Stimulated activated CD8-positive, alpha-beta memory T cell treated with anti-CD3 and anti-CD28 coated beads, Interleukin-4, amount 100 ng/mL, for 1 hour (primary cell): Measurements from ENCODE around the gene LRRC17.
"Not testable (repeated sequence)": the region's sequence is repeated elsewhere in the genome, so short reads cannot be mapped to it uniquely, and the experiment has no call there.

Source experiments
- DNase-seq, 2 donors: peaks; one replicate each; pipeline ENCODE4 v3.0.0-alpha.2; 2020; ENCODE audit warnings: low read depth in 2 of 2, low spot score in 1 of 2

Gene LRRC17

DNA sequence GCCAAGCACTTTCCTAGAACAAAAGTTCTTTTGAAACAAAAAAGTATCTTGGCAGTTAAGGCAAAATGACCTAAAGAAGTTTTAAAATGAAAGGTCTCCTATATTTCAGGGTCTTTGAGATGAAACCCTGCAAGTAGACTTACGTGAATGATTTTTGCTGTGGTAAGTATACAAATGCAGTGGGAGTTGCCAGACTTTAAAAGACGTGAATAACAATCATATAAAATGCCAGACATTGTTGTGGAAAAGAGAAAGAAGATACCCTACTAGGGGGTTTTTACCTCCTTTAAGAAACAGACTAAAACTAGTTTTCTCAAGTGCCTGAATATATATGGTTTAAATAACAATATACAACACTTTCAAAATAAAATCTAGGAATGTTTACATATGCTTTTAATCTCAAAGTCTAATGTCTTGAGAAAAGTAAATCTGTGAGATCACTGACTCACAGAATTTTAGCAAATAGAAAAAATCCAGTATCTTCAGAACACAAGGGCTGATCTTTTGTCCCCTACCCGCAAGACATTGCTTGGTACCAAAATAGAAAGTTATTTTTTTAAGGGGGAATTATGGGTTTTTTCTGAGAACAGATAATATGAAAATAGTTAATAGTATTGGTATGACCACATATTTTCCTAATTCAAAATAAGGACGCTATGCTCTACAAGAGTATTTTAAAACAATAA, 29.5 kb downstream of the LRRC17 start:
- DNase-seq = no peak

DNA sequence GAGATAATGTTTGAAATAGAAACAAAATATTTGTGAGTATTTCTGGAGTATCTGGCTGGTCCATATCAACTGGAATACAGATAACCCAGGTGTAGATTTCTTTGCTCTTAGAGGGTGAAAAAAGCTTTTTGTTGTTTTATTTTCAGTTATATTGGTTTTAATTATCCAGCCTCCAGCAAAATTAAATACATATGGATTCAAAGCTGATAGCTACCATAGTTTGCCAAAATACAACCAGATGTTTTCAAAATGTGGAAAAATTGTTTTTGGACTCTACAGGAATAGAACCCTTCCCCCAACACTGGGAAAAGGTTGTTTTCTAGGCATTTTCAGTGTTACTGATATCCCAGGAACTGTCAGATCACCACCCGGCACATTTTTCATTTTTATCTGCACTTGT, 30.1 kb downstream of the LRRC17 start:
- DNase-seq = no peak

DNA sequence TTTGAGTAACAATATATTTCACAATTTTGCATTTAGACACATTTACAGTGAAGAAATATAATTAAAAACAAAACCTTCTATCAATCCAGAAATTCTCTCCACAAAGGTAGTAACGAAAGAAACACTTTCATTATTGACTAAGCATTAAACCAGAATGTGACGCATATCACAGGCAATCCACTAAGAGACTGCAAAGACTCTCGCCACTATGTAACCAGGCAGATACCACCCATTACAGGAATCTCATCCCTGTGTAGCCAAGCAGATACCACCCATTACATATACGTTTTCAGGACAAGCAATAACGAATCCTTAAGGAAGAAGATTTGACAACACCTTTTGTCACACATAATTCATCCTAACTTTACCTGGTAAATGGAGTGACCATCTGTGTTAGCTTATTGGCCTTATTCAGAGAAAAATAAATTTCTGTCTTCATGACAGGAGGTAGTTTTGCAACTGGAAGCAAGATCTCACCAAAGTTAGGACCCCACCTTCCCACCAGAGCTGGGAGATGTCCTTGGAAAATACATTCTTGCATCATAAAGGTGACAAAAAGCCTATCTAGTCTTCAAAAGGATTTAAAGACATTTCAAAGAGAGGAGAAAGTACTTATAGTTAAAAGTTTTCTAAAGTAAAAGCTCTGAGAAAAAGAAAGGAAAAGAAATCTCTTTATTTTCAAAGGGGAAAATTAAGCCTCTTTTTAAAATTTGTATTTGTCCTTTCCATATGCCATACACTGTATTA, 30.8 kb downstream of the LRRC17 start:
- DNase-seq = no peak

DNA sequence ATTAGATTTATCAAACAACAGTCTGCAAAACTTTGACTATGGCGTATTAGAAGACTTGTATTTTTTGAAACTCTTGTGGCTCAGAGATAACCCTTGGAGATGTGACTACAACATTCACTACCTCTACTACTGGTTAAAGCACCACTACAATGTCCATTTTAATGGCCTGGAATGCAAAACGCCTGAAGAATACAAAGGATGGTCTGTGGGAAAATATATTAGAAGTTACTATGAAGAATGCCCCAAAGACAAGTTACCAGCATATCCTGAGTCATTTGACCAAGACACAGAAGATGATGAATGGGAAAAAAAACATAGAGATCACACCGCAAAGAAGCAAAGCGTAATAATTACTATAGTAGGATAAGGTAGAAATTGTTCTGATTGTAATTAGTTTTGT, 31.4 kb downstream of the LRRC17 start:
- no peak for DNase-seq

DNA sequence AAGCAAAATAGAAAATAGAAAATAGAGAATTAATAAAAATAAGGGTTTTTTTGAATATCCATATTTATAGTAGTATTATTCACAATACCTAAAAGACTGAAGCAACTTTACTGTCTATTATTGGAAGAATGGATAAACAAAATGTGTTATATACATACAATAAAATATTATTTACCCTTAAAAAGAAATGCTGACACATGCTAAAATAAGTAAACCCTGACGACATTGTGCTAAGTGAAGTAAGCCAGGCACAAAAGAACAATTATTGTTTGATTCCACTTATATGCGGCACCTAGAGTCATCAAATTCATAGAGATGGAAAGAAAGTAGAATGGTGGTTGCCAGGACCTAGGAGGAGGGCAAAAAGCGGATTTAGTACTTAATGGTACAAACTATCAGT, 39.0 kb downstream of the LRRC17 start:
- DNase-seq = no peak

DNA sequence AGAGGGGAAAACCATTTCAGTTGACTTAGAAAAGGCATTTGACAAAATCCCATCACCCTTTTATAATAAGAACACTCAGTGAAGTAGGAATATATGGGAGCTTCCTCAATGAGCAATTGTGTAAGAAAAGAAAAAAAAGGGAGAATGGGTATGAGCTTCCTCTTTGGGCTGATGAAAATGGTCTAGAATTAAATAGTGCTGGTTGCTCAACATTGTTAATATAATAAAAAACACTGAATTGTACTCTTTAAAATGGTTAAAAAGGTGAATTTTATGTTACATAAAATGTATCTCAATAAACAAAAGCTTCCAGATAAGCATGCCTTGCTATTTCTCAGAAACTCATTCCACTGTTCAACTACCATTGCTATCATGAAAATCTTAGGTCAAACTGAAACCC, 40.6 kb downstream of the LRRC17 start:
- DNase-seq = no peak

DNA sequence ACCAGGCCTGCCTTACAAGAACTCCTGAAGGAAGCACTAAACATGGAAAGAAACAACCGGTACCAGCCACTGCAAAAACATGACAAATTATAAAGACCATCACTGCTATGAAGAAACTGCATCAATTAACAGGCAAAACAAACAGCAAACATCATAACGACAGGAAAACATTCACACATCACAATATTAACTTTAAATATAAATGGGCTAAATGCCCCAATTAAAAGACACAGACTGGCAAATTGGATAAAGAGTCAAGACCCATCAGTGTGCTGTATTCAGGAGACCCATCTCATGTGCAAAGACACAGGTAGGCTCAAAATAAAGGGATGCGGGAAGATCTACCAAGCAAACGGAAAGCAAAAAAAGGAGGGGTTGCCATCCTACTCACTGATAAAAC, 41.6 kb downstream of the LRRC17 start:
- not testable (repeated sequence) for DNase-seq

DNA sequence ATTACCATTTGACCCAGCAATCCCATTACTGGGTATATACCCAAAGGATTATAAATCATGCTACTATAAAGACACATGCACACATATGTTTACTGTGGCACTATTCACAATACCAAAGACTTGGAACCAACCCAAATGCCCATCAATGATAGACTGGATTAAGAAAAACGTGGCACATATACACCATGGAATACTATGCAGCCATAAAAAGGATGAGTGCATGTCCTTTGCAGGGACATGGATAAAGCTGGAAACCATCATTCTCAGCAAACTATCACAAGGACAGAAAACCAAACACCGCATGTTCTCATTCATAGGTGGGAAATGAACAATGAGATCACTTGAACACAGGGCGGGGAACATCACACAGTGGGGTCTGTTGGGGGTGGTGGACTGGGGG, 45.2 kb downstream of the LRRC17 start:
- not testable (repeated sequence) for DNase-seq

DNA sequence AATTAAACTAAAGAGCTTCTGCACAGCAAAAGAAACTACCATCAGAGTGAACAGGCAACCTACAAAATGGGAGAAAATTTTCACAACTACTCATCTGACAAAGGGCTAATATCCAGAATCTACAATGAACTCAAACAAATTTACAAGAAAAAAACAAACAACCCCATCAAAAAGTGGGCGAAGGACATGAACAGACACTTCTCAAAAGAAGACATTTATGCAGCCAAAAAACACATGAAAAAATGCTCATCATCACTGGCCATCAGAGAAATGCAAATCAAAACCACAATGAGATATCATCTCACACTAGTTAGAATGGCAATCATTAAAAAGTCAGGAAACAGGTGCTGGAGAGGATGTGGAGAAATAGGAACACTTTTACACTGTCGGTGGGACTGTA, 49.2 kb downstream of the LRRC17 start:
- DNase-seq = not testable (repeated sequence)

DNA sequence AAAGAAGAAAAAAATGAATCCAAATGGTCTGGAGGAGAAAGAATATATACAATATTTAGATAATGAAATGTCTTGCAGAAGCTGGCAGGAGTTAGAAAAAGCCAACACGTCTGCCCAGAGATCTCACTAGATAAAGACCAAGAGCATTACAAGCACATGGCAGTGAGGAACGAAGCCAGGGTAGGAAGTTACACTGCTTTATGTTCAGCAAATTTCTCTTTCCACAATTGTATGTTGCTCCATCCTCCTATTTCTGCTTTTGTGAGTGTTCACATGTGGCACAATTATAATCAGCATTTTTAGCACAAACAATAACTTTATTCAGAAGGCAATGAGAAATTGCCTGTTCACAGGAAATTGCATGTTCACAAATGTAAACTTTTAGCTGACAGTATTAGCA, 53.7 kb downstream of the LRRC17 start:
- DNase-seq = no peak

DNA sequence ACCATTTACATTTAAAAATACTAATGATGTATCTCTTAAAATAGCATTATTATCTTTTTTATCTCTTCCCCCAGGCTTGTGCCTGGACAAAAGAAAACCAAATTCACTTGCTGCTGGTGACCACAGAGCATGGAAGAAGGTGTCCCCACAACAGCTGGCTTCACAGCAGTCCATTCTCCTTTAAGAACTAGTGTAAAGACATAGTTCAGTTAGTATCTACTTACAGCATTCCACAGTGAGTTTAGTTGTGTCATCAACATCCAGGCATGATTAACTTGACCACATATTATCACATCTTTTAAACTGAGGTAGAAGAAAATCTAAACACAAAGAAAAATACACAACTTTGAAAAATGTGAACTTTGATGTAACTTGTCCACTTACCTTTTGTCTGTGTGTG, 55.0 kb downstream of the LRRC17 start:
- DNase-seq = no peak

DNA sequence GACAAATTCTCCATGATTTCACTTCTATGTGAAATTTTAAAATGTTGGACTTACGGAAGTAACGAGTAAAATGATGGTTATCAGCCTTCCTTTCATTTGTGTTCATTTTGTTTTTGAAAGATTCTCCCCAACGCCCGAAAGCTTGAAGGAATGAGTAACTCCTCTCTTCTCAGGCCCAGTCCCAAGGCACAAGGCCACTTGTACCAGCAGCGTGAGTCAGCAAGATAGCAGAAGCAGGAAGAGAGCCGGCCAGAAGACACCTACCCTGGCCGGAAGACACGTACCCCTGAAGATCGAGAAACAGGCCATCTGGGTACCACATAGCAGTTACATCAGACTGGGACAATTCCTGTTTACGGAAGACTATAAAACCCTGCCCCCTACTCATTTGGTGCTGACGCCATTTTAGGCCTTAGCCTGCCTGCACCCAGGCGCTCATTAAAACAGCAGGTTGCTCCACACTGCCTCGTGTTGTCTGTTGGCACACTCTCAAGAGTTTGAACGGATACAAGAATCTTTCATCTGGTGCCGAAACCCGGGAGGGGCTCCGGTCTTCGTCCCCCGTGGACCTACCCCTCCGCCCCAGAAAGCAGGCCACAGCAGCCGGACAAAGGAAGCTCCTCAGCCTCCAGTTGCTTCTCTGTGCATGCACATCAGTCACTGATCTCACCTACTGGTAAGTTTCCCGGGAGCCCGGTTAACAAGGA, 60.4 kb downstream of the LRRC17 start:
- no peak for DNase-seq

DNA sequence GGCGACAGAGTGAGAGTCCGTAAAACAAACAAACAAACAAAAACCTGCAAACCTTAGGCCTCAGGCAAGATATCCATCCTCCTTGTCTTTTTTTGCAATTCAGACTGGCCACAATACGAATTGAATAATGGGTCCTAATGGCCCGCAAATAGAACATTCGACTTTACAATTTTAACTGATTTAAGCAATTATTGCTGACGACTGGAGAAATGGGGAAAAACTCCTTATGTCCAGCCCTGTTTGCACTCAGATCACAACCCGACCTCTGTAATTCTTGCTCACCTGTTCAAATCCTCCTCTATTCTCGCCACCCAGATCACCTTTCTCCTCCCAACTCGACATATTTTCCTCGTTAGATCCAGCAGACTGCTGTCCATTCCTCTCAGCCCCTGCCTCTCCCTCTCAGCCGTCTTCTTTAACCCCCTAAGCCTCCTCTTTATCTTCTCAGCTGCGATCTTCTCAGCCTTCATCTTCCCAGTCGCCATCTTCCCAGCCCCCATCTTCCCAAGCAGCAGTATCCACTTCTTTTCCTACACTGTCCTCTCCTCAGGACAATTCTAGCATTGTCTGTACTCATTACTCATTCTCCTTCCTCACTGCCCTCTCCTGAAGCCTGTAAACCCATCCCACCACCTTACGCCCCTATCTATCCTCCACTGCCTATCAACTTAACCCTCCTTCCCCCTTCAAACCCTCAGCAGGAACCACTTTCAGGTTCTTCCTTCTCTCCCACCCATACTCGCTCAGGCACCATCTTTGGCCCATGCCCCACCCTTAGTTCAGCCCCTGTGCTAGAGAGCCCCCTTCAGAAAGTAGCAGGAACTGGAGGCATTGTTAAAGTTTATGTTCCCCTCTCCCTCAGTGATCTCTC, 61.8 kb downstream of the LRRC17 start:
- no peak for DNase-seq

DNA sequence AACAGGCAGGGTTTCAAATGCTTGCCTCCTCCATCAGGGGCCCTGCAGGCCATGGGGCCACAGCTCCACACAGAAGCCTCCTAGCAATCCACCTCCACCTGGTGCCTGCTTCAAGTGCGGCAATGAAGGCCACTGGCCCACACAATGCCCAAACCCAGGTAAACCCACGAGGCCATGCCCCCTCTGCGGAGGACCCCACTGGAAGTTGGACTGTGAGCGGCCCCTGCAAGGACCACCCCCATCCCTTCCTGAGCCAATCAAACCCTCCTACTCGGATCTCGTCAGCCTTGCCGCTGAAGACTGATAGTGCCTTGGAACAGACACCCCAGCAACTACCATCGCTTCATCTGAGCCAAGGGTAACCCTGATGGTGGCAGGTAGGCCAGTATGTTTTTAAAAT, 63.1 kb downstream of the LRRC17 start:
- DNase-seq = no peak

DNA sequence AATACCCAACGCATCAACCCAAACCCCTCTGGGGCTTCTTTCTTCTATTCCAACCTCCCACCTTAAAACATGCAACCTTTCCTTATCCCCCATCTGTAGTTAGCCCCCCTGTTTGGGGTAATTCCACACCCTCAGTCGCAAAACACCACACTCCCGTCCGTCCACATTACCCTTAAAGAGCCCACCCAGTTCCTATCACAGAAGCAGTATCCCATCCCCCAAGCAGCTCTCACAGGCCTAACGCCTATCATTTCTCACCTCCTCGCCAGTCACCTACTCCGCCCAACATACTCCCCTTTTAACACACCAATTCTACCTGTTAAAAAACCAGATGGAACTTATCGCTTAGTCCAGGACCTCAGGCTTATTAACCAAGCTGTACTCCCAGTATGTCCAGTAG, 63.7 kb downstream of the LRRC17 start:
- no peak for DNase-seq

DNA sequence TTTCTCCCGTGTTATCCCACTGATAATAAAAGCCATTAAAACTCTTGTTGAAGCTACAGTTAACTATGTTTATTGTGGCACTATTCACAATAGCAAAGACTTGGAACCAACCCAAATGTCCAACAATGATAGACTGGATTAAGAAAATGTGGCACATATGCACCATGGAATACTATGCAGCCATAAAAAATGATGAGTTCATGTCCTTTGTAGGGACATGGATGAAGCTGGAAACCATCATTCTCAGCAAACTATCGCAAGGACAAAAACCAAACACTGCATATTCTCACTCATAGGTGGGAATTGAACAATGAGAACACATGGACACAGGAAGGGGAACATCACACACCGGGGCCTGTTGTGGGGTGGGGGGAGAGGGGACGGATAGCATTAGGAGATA, 64.8 kb downstream of the LRRC17 start:
- not testable (repeated sequence) for DNase-seq

DNA sequence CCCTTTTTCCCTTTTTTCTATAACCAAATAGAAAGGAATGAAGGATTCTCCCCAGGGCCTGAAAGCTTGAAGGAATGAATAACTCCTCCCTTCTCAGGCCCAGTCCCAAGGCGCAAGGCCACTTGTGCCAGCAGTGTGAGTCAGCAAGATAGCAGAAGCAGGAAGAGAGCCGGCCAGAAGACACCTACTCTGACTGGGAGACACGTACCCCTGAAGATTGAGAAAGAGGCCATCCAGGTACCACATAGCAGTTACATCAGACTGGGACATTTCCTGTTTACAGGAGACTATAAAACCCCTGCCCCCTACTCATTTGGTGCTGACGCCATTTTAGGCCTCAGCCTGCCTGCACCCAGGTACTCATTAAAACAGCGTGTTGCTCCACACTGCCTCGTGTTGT, 65.5 kb downstream of the LRRC17 start:
- DNase-seq = no peak

DNA sequence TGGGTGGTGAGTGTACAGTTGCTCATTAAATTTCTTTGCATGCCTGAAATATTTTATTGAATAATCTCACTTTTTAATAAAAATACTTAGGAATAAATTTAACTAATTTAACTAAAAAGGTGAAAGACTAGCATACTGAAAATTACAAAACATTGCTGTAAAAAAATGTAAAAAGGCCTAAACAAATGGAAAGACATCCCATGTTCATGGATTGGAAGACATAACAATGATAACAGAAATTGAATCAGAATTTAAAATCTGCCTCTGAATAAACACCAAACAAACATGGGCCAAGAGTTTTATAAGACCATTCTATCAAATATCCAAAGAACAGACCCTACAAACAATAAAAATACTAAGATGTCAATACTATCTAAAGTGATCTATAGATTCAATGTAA, 66.9 kb downstream of the LRRC17 start:
- DNase-seq = no peak

DNA sequence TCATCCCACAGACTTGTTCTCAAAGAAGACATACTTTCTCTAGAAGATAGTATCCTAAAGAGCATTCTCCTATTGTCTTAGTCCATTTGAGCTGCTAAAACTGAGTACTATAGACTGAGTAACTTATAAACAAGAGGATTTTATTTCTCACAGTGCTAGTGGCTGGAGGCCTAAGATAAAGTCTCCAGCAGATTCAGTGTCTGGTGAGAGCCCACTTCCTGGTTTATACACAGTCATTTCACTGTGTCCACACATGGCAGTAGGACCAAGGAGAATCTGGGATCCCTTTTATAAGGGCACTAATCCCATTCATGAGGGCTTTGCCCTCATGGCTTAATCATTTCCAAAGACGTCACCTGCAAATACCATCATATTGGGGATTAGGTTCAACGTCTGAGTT, 68.7 kb downstream of the LRRC17 start:
- DNase-seq = no peak

DNA sequence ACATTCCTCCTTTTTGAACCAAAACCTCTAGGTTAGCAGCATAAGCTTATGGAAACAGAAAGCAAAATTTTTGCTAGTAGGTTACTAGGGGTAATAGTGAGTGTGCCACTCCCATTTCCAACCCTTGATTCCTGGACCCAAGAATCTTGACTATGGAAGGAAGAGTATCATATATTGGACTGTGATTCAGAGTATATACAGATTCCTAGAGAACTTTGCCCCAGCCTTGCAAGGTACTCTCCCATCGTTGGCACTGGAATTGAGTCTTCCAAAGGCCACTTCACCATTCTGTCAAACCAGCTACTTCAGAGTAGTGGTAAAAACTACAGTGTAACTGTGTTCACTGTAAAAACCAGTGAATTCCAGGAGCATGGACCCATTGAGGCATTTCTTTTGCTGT, 69.4 kb downstream of the LRRC17 start:
- DNase-seq = no peak

DNA sequence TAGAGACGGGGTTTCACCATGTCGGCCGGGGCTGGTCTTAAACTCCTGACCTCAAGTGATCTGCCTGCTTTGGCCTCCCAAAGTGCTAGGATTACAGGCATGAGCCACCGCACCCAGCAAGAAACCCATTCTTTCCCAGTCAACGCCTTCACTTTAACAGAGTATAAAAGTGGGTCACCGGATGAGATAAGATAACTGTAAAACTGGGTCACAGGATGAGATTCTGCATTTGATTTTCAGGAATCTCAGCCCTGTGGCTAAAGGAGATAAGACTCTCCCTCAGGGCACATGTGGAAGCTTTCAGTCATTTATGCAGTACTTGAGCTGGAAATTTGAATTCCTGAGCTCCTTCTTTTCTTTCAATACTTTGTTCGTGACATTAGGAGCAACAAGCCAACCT, 70.8 kb downstream of the LRRC17 start:
- no peak for DNase-seq
